H1 (cell line): ENCODE results near the gene SPACA9. TPM values are rescaled to one million over a fixed set of nuclear protein-coding genes. Genes with fewer than 3 reads are reported as not detected.

Experiments used
- CTCF ChIA-PET: fragments of 300-600 bp; sonication (Branson Sonifier 250); formaldehyde crosslinking; loops from one replicate; lab custom pipeline; 2021; ENCODE audit not compliant: partially characterized antibody; lab: Charles Lee
- POLR2A ChIA-PET: fragments of 300-600 bp; sonication (Branson Sonifier 250); formaldehyde crosslinking; loops from one replicate; lab custom pipeline; 2021; ENCODE audit warnings: inconsistent platforms; ENCODE audit not compliant: partially characterized antibody; lab: Charles Lee
- DNase-seq, 2 experiments: peaks; one replicate each; pipeline versions ENCODE4 v3.0.0 to v3.0.0-alpha.2; 2010 to 2022; ENCODE audit warnings: low spot score in 2 of 2, low read depth in 1 of 2, mixed read lengths in 1 of 2
- FAIRE-seq: peaks from 2 replicates; lab custom pipeline; 2011; peaks lifted over from hg19 to GRCh38; lab: Jason Lieb, UNC
- H2AFZ ChIP-seq: 2 replicates; pipeline ENCODE4 v1.8.1; 2012; ENCODE audit warnings: low read length, inconsistent platforms
- H2AK5ac ChIP-seq: 2 replicates; pipeline ENCODE4 v1.6.1; 2013; ENCODE audit warnings: low read depth, low read length
- H2BK120ac ChIP-seq: replicated peaks from 2 replicates; pipeline ENCODE3; 2013; ENCODE audit warnings: low read depth, low read length, inconsistent platforms
- H2BK12ac ChIP-seq: 2 replicates; pipeline ENCODE4 v1.6.1; 2013; ENCODE audit warnings: low read depth, low read length
- H2BK15ac ChIP-seq: 2 replicates; pipeline ENCODE4 v1.6.1; 2013; ENCODE audit warnings: low read length
- H2BK20ac ChIP-seq: 2 replicates; pipeline ENCODE4 v1.6.1; 2013; ENCODE audit warnings: low read length
- H2BK5ac ChIP-seq: 2 replicates; pipeline ENCODE4 v1.6.1; 2013; ENCODE audit warnings: low read depth, low read length
- H3K14ac ChIP-seq: 2 replicates; pipeline ENCODE4 v1.6.1; 2013; ENCODE audit warnings: inconsistent platforms; ENCODE audit not compliant: insufficient read length
- H3K18ac ChIP-seq: 2 replicates; pipeline ENCODE4 v1.6.1; 2013; ENCODE audit warnings: low read length; ENCODE audit errors: extremely low read depth
- H3K23ac ChIP-seq: 2 replicates; pipeline ENCODE4 v1.6.1; 2013; ENCODE audit warnings: inconsistent platforms; ENCODE audit not compliant: insufficient read length
- H3K23me2 ChIP-seq: 2 replicates; pipeline ENCODE4 v1.6.1; 2013; ENCODE audit warnings: low read depth, low read length
- H3K27ac ChIP-seq: 2 replicates; pipeline ENCODE4 v1.6.1; 2011; ENCODE audit warnings: low read depth, low read length, inconsistent platforms
- H3K27me3 ChIP-seq, 4 experiments: replicated peaks in 1 of 4; 1 replicate in 1 of 4; 2 replicates in 3 of 4; pipeline versions ENCODE4 v1.6.1 to v1.8.1; 2011 to 2013; ENCODE audit warnings: low read length in 3 of 4, mild to moderate bottlenecking in 3 of 4, inconsistent platforms in 2 of 4, mixed read lengths in 2 of 4, moderate library complexity in 1 of 4; ENCODE audit not compliant: control insufficient read depth in 3 of 4, insufficient read depth in 3 of 4; ENCODE audit errors: extremely low read depth in 1 of 4
- H3K36me3 ChIP-seq, 4 experiments: 2 replicates each; pipeline versions ENCODE4 v1.6.1 to v1.8.1; 2011 to 2013; ENCODE audit warnings: mild to moderate bottlenecking in 4 of 4, low read length in 3 of 4, moderate library complexity in 2 of 4, control low read depth in 1 of 4, inconsistent platforms in 1 of 4; ENCODE audit not compliant: insufficient read depth in 4 of 4, control insufficient read depth in 2 of 4
- H3K4ac ChIP-seq: replicated peaks from 2 replicates; pipeline ENCODE3; 2013; ENCODE audit warnings: low read length, low read depth, mixed read lengths, inconsistent platforms; ENCODE audit not compliant: insufficient read length
- H3K4me1 ChIP-seq, 4 experiments: replicated peaks in 1 of 4; 1 replicate in 1 of 4; 2 replicates in 3 of 4; pipeline versions ENCODE4 v1.6.1 to v1.8.1; 2011 to 2013; ENCODE audit warnings: low read length in 3 of 4, inconsistent platforms in 2 of 4, mixed read lengths in 1 of 4; ENCODE audit not compliant: insufficient read depth in 4 of 4, control insufficient read depth in 3 of 4
- H3K4me2 ChIP-seq, 2 experiments: 2 replicates each; pipeline versions ENCODE4 v1.6.1 to v1.8.1; 2011 to 2013; ENCODE audit warnings: low read depth in 2 of 2, low read length in 2 of 2, control low read depth in 1 of 2, inconsistent platforms in 1 of 2, mild to moderate bottlenecking in 1 of 2; ENCODE audit not compliant: insufficient read depth in 1 of 2
- H3K4me3 ChIP-seq, 4 experiments: fragments of 200-600, 300-600 bp in 1 of 4; sonication (generic), shearing (Covaris generic), sonication (Bioruptor Twin) in 1 of 4; 2 replicates each; pipeline versions ENCODE4 v1.5.1 to v1.8.1; 2011 to 2016; ENCODE audit warnings: low read length in 4 of 4, low read depth in 3 of 4, control low read depth in 2 of 4, inconsistent platforms in 2 of 4, mild to moderate bottlenecking in 2 of 4, mixed read lengths in 1 of 4, moderate library complexity in 1 of 4; ENCODE audit not compliant: insufficient read depth in 2 of 4; ENCODE audit errors: extremely low read depth in 1 of 4
- H3K56ac ChIP-seq: replicated peaks from 2 replicates; pipeline ENCODE3; 2013; ENCODE audit warnings: low read depth, mild to moderate bottlenecking, mixed read lengths, low read length, inconsistent platforms; ENCODE audit not compliant: insufficient read length
- H3K79me1 ChIP-seq: 2 replicates; pipeline ENCODE4 v1.6.1; 2013; ENCODE audit warnings: low read depth, low read length, control low read depth
- H3K79me2 ChIP-seq, 2 experiments: 2 replicates each; pipeline versions ENCODE4 v1.6.1 to v1.8.1; 2012 to 2013; ENCODE audit warnings: low read length in 2 of 2, mild to moderate bottlenecking in 2 of 2, inconsistent platforms in 1 of 2; ENCODE audit not compliant: insufficient read depth in 2 of 2, control insufficient read depth in 1 of 2
- H3K9ac ChIP-seq, 4 experiments: replicated peaks in 1 of 4; 1 replicate in 1 of 4; 2 replicates in 3 of 4; pipeline versions ENCODE4 v1.6.1 to v1.8.1; 2011 to 2013; ENCODE audit warnings: low read depth in 3 of 4, low read length in 3 of 4, control low read depth in 2 of 4, mild to moderate bottlenecking in 2 of 4, moderate library complexity in 2 of 4, inconsistent platforms in 1 of 4; ENCODE audit errors: extremely low read depth in 1 of 4
- H3K9me3 ChIP-seq, 2 experiments: 2 replicates each; pipeline versions ENCODE4 v1.6.1 to v1.8.1; 2012 to 2013; ENCODE audit warnings: mild to moderate bottlenecking in 2 of 2, moderate library complexity in 2 of 2, control low read depth in 1 of 2, inconsistent platforms in 1 of 2, low read depth in 1 of 2, low read length in 1 of 2, mixed read lengths in 1 of 2; ENCODE audit not compliant: insufficient read depth in 2 of 2
- H4K20me1 ChIP-seq, 2 experiments: replicated peaks in 1 of 2; 2 replicates each; pipeline versions ENCODE3 to v1.8.1; 2011 to 2013; ENCODE audit warnings: inconsistent platforms in 2 of 2, low read length in 2 of 2, mild to moderate bottlenecking in 1 of 2; ENCODE audit not compliant: insufficient read depth in 2 of 2, control insufficient read depth in 1 of 2
- H4K5ac ChIP-seq: 2 replicates; pipeline ENCODE4 v1.6.1; 2013; ENCODE audit warnings: low read length, low read depth, mixed read lengths, inconsistent platforms; ENCODE audit not compliant: insufficient read length
- H4K8ac ChIP-seq: 2 replicates; pipeline ENCODE4 v1.8.0; 2013; ENCODE audit warnings: mild to moderate bottlenecking, moderate library complexity, low read length, inconsistent platforms; ENCODE audit not compliant: insufficient read depth; ENCODE audit errors: extremely low read depth
- H4K91ac ChIP-seq: replicated peaks from 2 replicates; pipeline ENCODE3; 2013; ENCODE audit warnings: low read length, mixed read lengths, inconsistent platforms; ENCODE audit not compliant: insufficient read length
- BCL11A ChIP-seq, 2 experiments: IDR thresholded peaks; one replicate each; pipeline ENCODE4 v1.6.1; 2011; ENCODE audit warnings: low read depth in 2 of 2, low read length in 2 of 2, mild to moderate bottlenecking in 2 of 2
- EGR1 ChIP-seq: IDR thresholded peaks from 2 replicates; pipeline ENCODE4 v1.6.1; 2011; ENCODE audit warnings: low read depth, low read length, borderline replicate concordance
- SIX5 ChIP-seq: IDR thresholded peaks from 2 replicates; pipeline ENCODE4 v1.6.1; 2011; ENCODE audit warnings: mild to moderate bottlenecking, low read depth, low read length
- SP1 ChIP-seq: IDR thresholded peaks from 2 replicates; pipeline ENCODE4 v1.6.1; 2011; ENCODE audit warnings: low read depth, low read length
- WGBS, 2 experiments: shearing (Covaris generic) in 1 of 2; methylation state at CpG; one replicate each; pipeline versions ENCODE4 v1.1.6 to v1.1.7; 2013 to 2015; ENCODE audit warnings: low lambda C conversion rate in 2 of 2, mixed read lengths in 2 of 2, inconsistent platforms in 1 of 2, low coverage in 1 of 2, missing lambda C conversion rate in 1 of 2; ENCODE audit not compliant: insufficient replicate concordance in 2 of 2, insufficient coverage in 1 of 2, insufficient read length in 1 of 2; ENCODE audit errors: extremely low coverage in 1 of 2, missing lambda C conversion rate in 1 of 2; 5-methylcytosine and 5-hydroxymethylcytosine counted together
- polyA plus RNA-seq, 7 experiments: library from polyadenylated mRNA; depleted of rRNA in 3 of 7; stranded (reverse) in 5 of 7; unstranded in 2 of 7; fragments of >200 nt in 5 of 7; fragments of 200-250 nt in 2 of 7; gene quantifications; 1 replicate in 5 of 7; 2 replicates in 1 of 7; 4 replicates in 1 of 7; pipeline versions ENCODE4 v1.2.1 to v1.2.3, GENCODE V29; 2011 to 2013; ENCODE audit warnings: missing spikeins in 2 of 7, mixed read lengths in 2 of 7
- total RNA-seq: library from RNA; stranded (reverse); fragmentation: NEBNext Ultra II Directional; extraction: Animal tissue kit (Norgen Biotek cat#: 25700); gene quantifications from 2 replicates; pipeline ENCODE4 v1.2.1, GENCODE V29; 2021
- TF ChIP-seq, protein P1 (sequence below): IDR thresholded peaks from 2 replicates; pipeline ENCODE4 v1.6.1; 2011; ENCODE audit warnings: low read length, improper control_type of control experiment
- TF ChIP-seq, protein P2 (sequence below): IDR thresholded peaks from 2 replicates; pipeline ENCODE4 v1.6.1; 2012; ENCODE audit warnings: low read length, inconsistent platforms
- TF ChIP-seq, protein P3 (sequence below): IDR thresholded peaks from 2 replicates; pipeline ENCODE4 v1.6.1; 2012; ENCODE audit warnings: inconsistent platforms

The SPACA9 gene
- total and polyA plus RNA-seq, 2 of the 8 experiments (the other 6 are each of a cell fraction or from before 2014, with no cell fraction given) = 0.63 to 1.3 TPM

DNA sequence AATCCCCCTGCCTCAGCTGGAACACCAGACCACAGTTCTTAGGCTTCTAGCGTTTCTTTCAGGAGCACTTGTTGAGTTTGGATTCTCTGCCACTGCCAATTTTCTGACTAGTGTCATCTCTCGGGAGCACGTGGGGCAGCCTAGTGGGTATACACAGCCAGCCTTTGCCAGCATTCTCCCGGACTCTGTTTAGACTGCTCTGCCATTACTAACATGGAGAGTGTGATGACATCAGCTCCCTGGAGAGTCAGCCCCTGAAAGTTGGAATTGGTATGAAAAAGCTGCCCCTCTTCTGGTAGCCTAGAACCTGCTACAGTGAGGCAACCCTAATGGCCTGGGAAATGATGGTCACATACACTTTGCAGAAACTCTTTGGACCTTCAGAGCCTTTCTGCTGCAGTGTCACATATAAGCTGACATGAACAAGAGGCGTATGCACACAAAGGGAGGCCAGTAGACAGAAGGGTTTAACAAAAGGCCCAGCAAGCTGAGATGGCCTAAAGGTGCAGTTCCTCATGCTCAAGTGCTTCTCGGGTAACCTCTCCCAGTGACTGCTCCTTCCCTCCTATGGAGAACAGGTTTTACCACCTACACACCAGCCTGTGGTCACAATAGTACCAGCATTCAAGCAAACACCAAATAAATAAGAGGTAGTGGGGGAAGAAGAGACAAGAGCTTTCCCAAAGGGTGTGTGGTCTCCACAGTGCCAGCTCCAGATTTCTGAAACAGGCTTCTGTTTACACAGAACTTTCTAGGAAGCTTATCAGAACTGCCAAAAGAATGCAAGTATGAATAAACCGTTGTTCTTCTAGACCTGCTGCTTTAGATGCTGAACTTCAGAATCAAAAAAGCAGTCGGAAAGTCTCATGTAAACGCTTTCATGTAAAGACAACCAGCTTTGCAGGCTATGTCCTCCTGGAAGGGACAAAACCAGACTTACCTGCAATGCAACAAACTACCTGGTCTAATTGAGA is 16.5 kb downstream of the SPACA9 start:
- H2AFZ ChIP-seq = no peak overlapping the region
- no peak overlapping the region for H3K4me3 ChIP-seq
- H2BK5ac ChIP-seq = no peak overlapping the region
- POLR2A ChIA-PET = interaction anchor here (1.1 to 1.3 kb wide), 2 partner anchors 12 to 17 kb away, joined by 3 read pairs; partner anchors contain the start of gene AK8
- no peak overlapping the region for H3K56ac ChIP-seq
- DNase-seq = no peak
- no peak overlapping the region for H3K4ac ChIP-seq
- no peak overlapping the region for H4K5ac ChIP-seq
- no peak overlapping the region for H3K9ac ChIP-seq
- FAIRE-seq = no peak
- H4K20me1 ChIP-seq = peaks cover 0 to 4% of the 10 kb centered on the region in 2 experiments
- no peak overlapping the region for H4K91ac ChIP-seq
- no peak overlapping the region for H2BK120ac ChIP-seq
- CTCF ChIA-PET = interaction anchor here (1.0 to 1.9 kb wide), 4 partner anchors 10 to 65 kb away, joined by 3 to 9 read pairs (median 4); no protein-coding TSS in a partner anchor
- H3K14ac ChIP-seq = no peak overlapping the region
- H3K79me1 ChIP-seq = no peaks in the 10 kb centered on the region
- H3K79me2 ChIP-seq = no peaks in the 10 kb centered on the region
- H3K27me3 ChIP-seq = no peaks in the 10 kb centered on the region
- H2BK20ac ChIP-seq = no peak overlapping the region
- no peak overlapping the region for H3K4me2 ChIP-seq
- H3K36me3 ChIP-seq = peaks cover 17 to 50% (median 34%) of the 10 kb centered on the region in 4 experiments
- 75% methylated on average over 9 of the region's 9 CpGs; no CpG with 5 or more reads in 1 of the 2 experiments for WGBS, 2 experiments
- no peak overlapping the region for H2BK15ac ChIP-seq
- no peaks in the 10 kb centered on the region for H3K23me2 ChIP-seq
- H2AK5ac ChIP-seq = no peak overlapping the region
- H3K18ac ChIP-seq = no peak overlapping the region
- no peak overlapping the region for H2BK12ac ChIP-seq
- H3K4me1 ChIP-seq = no peaks in the 10 kb centered on the region
- H3K9me3 ChIP-seq = no peaks in the 10 kb centered on the region
- no peak overlapping the region for H3K27ac ChIP-seq
- no peak overlapping the region for H3K23ac ChIP-seq
- no peak overlapping the region for H4K8ac ChIP-seq
- TF ChIP-seq, protein P1, sequence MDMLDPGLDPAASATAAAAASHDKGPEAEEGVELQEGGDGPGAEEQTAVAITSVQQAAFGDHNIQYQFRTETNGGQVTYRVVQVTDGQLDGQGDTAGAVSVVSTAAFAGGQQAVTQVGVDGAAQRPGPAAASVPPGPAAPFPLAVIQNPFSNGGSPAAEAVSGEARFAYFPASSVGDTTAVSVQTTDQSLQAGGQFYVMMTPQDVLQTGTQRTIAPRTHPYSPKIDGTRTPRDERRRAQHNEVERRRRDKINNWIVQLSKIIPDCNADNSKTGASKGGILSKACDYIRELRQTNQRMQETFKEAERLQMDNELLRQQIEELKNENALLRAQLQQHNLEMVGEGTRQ = no peak
- TF ChIP-seq SIX5 (no peak), EGR1 (no peak), BCL11A (IDR thresholded peaks at IDR 0.05; ENCODE audit: low read depth in 2 of 2, low read length in 2 of 2) (no peak), SP1 (no peak)
- TF ChIP-seq, protein P2, sequence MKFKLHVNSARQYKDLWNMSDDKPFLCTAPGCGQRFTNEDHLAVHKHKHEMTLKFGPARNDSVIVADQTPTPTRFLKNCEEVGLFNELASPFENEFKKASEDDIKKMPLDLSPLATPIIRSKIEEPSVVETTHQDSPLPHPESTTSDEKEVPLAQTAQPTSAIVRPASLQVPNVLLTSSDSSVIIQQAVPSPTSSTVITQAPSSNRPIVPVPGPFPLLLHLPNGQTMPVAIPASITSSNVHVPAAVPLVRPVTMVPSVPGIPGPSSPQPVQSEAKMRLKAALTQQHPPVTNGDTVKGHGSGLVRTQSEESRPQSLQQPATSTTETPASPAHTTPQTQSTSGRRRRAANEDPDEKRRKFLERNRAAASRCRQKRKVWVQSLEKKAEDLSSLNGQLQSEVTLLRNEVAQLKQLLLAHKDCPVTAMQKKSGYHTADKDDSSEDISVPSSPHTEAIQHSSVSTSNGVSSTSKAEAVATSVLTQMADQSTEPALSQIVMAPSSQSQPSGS = no peak
- TF ChIP-seq, protein P3, sequence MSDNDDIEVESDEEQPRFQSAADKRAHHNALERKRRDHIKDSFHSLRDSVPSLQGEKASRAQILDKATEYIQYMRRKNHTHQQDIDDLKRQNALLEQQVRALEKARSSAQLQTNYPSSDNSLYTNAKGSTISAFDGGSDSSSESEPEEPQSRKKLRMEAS = no peak
